HepG2 (cell line): ENCODE data around the gene FECH. TPM values are rescaled to one million over a fixed set of nuclear protein-coding genes. Genes with fewer than 3 reads are reported as not detected.
A peak's percentile ranks its signal among the peaks of the same experiment; 100 is the strongest.

Experiments
- ATAC-seq: fragments of 200-7000 bp; cut with Tn5 transposase; 3 replicates; pipeline ENCODE4 v1.9.1; 2020; ENCODE audit warnings: mild to moderate bottlenecking, moderate library complexity
- BruUV-seq: library from RNA; stranded (reverse); fragments of 400-500 nt; replicated peaks from 2 replicates; lab custom pipeline; 2021; lab: Mats Ljungman, UMichigan
- CTCF ChIA-PET: fragments of 300-600 bp; formaldehyde crosslinking; extraction: SDS; loops from one replicate; lab custom pipeline; 2021; ENCODE audit warnings: low total read pairs, inconsistent platforms, low intra/inter-chr PET ratio; lab: Yijun Ruan, JAX
- POLR2A ChIA-PET: fragments of 350-600 bp; sonication (Branson Sonifier 250); formaldehyde crosslinking; loops from one replicate; lab custom pipeline; 2020; ENCODE audit warnings: antibody characterized with exemption, inconsistent platforms; lab: Yijun Ruan, JAX
- DNase-seq: peaks from one replicate; pipeline ENCODE4 v3.0.0-alpha.2; 2015; ENCODE audit warnings: low spot score
- FAIRE-seq: peaks from 3 replicates; lab custom pipeline; 2011; peaks lifted over from hg19 to GRCh38; lab: Jason Lieb, UNC
- H2AFZ ChIP-seq: one replicate; pipeline ENCODE4 v1.6.1; 2011; ENCODE audit warnings: low read length, inconsistent platforms
- H3K27ac ChIP-seq: fragments of 300-600 bp; 3 replicates; pipeline ENCODE4 v1.8.0; 2011; ENCODE audit warnings: mixed run types, mild to moderate bottlenecking, mixed read lengths, low read length, inconsistent platforms; ENCODE audit not compliant: insufficient read depth; ENCODE audit errors: extremely low read length
- H3K27me3 ChIP-seq, 2 experiments: fragments of 200-600 bp in 1 of 2; 2 replicates in 1 of 2; 3 replicates in 1 of 2; pipeline versions ENCODE4 v1.6.0 to v1.8.0; 2011; ENCODE audit warnings: low read length in 2 of 2, mild to moderate bottlenecking in 2 of 2, moderate library complexity in 2 of 2, inconsistent platforms in 1 of 2; ENCODE audit not compliant: insufficient read depth in 2 of 2, control insufficient read depth in 1 of 2
- H3K36me3 ChIP-seq, 2 experiments: fragments of 200-600 bp in 1 of 2; replicated peaks in 1 of 2; 2 replicates in 1 of 2; 3 replicates in 1 of 2; pipeline versions ENCODE4 v1.5.1 to v1.8.0; 2011; ENCODE audit warnings: low read length in 2 of 2, inconsistent platforms in 1 of 2; ENCODE audit not compliant: insufficient read depth in 2 of 2, control insufficient read depth in 1 of 2
- H3K4me1 ChIP-seq: 2 replicates; pipeline ENCODE4 v1.5.1; 2012; ENCODE audit warnings: low read length, inconsistent platforms; ENCODE audit not compliant: insufficient read depth
- H3K4me2 ChIP-seq: 2 replicates; pipeline ENCODE4 v1.6.0; 2011; ENCODE audit warnings: low read depth, low read length, inconsistent platforms
- H3K4me3 ChIP-seq, 3 experiments: fragments of 200-600 bp in 1 of 3; sonication (generic), shearing (Covaris generic) in 1 of 3; replicated peaks in 1 of 3; 2 replicates each; pipeline ENCODE4 v1.5.1; 2011 to 2016; ENCODE audit warnings: low read length in 3 of 3, inconsistent platforms in 2 of 3, low read depth in 2 of 3, mild to moderate bottlenecking in 2 of 3, control low read depth in 1 of 3, mixed read lengths in 1 of 3; ENCODE audit not compliant: insufficient read depth in 1 of 3
- H3K79me2 ChIP-seq: one replicate; pipeline ENCODE4 v1.6.1; 2011; ENCODE audit warnings: low read length, inconsistent platforms; ENCODE audit not compliant: insufficient read depth
- H3K9ac ChIP-seq: 2 replicates; pipeline ENCODE4 v1.6.0; 2011; ENCODE audit warnings: mild to moderate bottlenecking, low read depth, low read length, inconsistent platforms; ENCODE audit not compliant: insufficient read depth
- H3K9me3 ChIP-seq: 2 replicates; pipeline ENCODE4 v1.5.1; 2012; ENCODE audit warnings: mild to moderate bottlenecking, low read length
- H4K20me1 ChIP-seq: 2 replicates; pipeline ENCODE4 v1.6.0; 2011; ENCODE audit warnings: inconsistent platforms, mild to moderate bottlenecking, low read length, moderate library complexity; ENCODE audit not compliant: insufficient read depth
- GABPA ChIP-seq, 2 experiments: IDR thresholded peaks; 2 replicates each; pipeline ENCODE4 v1.6.1; 2011 to 2016; ENCODE audit warnings: low read depth in 2 of 2, low read length in 1 of 2, missing biosample characterization in 1 of 2, missing genetic modification characterization in 1 of 2
- MEF2D ChIP-seq: sonication (generic); formaldehyde crosslinking; IDR thresholded peaks from 2 replicates; pipeline ENCODE4 v1.5.1; 2020; ENCODE audit warnings: mild to moderate bottlenecking, missing genetic modification reagents
- ZSCAN21 ChIP-seq: sonication (generic); formaldehyde crosslinking; IDR thresholded peaks from 2 replicates; pipeline ENCODE4 v1.8.0; 2022; ENCODE audit warnings: mild to moderate bottlenecking, missing genetic modification reagents, moderate library complexity, borderline replicate concordance
- WGBS: methylation state at CpG from one replicate; pipeline ENCODE4 v1.1.6; 2017; ENCODE audit warnings: low lambda C conversion rate; 5-methylcytosine and 5-hydroxymethylcytosine counted together
- in situ Hi-C: cut with HindIII; loops from 2 replicates; pipeline ENCODE4 v1.10.0; 2017; ENCODE audit warnings: low pct_unique_long_range_greater_than_20kb; ENCODE audit not compliant: extremely low pct_ligation_motif_present
- intact Hi-C: fragments of 100-400 bp; cut with micrococcal nuclease; formaldehyde crosslinking; loops from one replicate; pipeline ENCODE4 v1.10.0; 2022; ENCODE audit not compliant: unreplicated experiment
- polyA plus RNA-seq, 8 experiments: library from polyadenylated mRNA; depleted of rRNA in 3 of 8; stranded (reverse) in 7 of 8; unstranded in 1 of 8; fragments of >200 nt; fragmentation: Illumina TruSeq in 4 of 8; extraction: Trizol in 4 of 8; gene quantifications; 2 replicates each; pipeline versions ENCODE4 v1.2.1 to v1.2.3, GENCODE V29; 2011 to 2016; ENCODE audit warnings: low read depth in 4 of 8, missing spikeins in 1 of 8, mixed read lengths in 1 of 8; ENCODE audit not compliant: insufficient read depth in 1 of 8
- total RNA-seq, 5 experiments: library from RNA; depleted of rRNA; stranded (reverse); fragments of >200 nt; fragmentation: Illumina TruSeq; extraction: Trizol; gene quantifications; 2 replicates each; pipeline ENCODE4 v1.2.3, GENCODE V29; 2016; ENCODE audit warnings: low read depth in 1 of 5
- TF ChIP-seq, protein P1 (sequence below): sonication (generic); formaldehyde crosslinking; IDR thresholded peaks from 2 replicates; pipeline ENCODE4 v1.8.0; 2022; ENCODE audit warnings: missing genetic modification reagents, mild to moderate bottlenecking, moderate library complexity, borderline replicate concordance
- TF ChIP-seq, protein P2 (sequence below): sonication (generic); formaldehyde crosslinking; IDR thresholded peaks from 2 replicates; pipeline ENCODE4 v1.8.0; 2022; ENCODE audit warnings: low read depth, missing genetic modification reagents
- TF ChIP-seq, protein P3 (sequence below): sonication (generic); formaldehyde crosslinking; IDR thresholded peaks from 2 replicates; pipeline ENCODE4 v1.4.0; 2020; ENCODE audit warnings: mild to moderate bottlenecking, missing genetic modification reagents, borderline replicate concordance

The FECH gene
- total and polyA plus RNA-seq, 2 of the 13 experiments (the other 11 are each of a cell fraction or from before 2014, with no cell fraction given) = 14.7 to 21.9 TPM

DNA sequence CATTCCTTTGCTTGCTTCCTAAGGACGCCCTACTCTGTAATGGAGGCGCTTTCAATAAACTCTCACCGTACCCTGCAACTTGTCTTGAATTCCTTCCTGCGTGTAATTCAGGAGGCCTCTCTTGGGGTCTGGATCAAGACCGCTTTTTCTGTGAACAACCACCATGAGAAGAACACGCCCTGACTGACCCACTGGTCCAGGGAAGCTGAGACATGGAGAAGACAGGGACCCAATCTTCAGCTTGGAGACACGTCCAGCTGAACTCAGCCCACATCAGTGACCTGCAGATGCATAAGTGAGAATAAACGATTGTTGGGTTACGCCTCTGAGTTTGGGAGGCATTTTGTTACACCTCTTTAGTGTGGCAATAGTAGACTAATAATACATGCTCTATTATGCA, 42.9 kb upstream of the FECH start:
- Histone ChIP-seq H3K27ac (no peak overlapping the region), H3K79me2 (no peaks in the 10 kb centered on the region), H3K27me3 (no peaks in the 10 kb centered on the region), H4K20me1 (no peaks in the 10 kb centered on the region), H3K4me3 (peak overlapping the region in 2 of 3 experiments; percentile 69 to 76; a peak in 4 of 6 replicates), H3K4me1 (peaks cover 38% of the 10 kb centered on the region), H3K9me3 (no peaks in the 10 kb centered on the region), H3K4me2 (peak overlapping the region; percentile 67), H3K36me3 (no peaks in the 10 kb centered on the region), H3K9ac (peak overlapping the region; percentile 56; the same call in 1 of the 2 replicates), H2AFZ (no peak overlapping the region)
- ChIA-PET POLR2A (interaction anchor here (3.5 kb wide), 1 partner anchor 8 kb away, joined by 22 read pairs; the partner anchor contains the start of gene NARS1), CTCF (interaction anchor here (1.9 kb wide), 1 partner anchor 230 kb away, joined by 5 read pairs; no protein-coding TSS in a partner anchor)
- TF ChIP-seq ZSCAN21 (CRISPR knock-in tag) = no peak
- TF ChIP-seq, protein P1, sequence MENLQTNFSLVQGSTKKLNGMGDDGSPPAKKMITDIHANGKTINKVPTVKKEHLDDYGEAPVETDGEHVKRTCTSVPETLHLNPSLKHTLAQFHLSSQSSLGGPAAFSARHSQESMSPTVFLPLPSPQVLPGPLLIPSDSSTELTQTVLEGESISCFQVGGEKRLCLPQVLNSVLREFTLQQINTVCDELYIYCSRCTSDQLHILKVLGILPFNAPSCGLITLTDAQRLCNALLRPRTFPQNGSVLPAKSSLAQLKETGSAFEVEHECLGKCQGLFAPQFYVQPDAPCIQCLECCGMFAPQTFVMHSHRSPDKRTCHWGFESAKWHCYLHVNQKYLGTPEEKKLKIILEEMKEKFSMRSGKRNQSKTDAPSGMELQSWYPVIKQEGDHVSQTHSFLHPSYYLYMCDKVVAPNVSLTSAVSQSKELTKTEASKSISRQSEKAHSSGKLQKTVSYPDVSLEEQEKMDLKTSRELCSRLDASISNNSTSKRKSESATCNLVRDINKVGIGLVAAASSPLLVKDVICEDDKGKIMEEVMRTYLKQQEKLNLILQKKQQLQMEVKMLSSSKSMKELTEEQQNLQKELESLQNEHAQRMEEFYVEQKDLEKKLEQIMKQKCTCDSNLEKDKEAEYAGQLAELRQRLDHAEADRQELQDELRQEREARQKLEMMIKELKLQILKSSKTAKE (CRISPR knock-in tag) = no peak
- TF ChIP-seq, protein P2, sequence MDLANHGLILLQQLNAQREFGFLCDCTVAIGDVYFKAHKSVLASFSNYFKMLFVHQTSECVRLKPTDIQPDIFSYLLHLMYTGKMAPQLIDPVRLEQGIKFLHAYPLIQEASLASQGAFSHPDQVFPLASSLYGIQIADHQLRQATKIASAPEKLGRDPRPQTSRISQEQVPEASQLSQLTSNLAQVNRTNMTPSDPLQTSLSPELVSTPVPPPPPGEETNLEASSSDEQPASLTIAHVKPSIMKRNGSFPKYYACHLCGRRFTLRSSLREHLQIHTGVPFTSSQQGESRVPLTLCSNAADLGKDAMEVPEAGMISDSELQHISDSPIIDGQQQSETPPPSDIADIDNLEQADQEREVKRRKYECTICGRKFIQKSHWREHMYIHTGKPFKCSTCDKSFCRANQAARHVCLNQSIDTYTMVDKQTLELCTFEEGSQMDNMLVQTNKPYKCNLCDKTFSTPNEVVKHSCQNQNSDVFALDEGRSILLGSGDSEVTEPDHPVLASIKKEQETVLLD (CRISPR knock-in tag) = no peak
- TF ChIP-seq MEF2D (CRISPR knock-in tag) = no peak
- TF ChIP-seq, protein P3, sequence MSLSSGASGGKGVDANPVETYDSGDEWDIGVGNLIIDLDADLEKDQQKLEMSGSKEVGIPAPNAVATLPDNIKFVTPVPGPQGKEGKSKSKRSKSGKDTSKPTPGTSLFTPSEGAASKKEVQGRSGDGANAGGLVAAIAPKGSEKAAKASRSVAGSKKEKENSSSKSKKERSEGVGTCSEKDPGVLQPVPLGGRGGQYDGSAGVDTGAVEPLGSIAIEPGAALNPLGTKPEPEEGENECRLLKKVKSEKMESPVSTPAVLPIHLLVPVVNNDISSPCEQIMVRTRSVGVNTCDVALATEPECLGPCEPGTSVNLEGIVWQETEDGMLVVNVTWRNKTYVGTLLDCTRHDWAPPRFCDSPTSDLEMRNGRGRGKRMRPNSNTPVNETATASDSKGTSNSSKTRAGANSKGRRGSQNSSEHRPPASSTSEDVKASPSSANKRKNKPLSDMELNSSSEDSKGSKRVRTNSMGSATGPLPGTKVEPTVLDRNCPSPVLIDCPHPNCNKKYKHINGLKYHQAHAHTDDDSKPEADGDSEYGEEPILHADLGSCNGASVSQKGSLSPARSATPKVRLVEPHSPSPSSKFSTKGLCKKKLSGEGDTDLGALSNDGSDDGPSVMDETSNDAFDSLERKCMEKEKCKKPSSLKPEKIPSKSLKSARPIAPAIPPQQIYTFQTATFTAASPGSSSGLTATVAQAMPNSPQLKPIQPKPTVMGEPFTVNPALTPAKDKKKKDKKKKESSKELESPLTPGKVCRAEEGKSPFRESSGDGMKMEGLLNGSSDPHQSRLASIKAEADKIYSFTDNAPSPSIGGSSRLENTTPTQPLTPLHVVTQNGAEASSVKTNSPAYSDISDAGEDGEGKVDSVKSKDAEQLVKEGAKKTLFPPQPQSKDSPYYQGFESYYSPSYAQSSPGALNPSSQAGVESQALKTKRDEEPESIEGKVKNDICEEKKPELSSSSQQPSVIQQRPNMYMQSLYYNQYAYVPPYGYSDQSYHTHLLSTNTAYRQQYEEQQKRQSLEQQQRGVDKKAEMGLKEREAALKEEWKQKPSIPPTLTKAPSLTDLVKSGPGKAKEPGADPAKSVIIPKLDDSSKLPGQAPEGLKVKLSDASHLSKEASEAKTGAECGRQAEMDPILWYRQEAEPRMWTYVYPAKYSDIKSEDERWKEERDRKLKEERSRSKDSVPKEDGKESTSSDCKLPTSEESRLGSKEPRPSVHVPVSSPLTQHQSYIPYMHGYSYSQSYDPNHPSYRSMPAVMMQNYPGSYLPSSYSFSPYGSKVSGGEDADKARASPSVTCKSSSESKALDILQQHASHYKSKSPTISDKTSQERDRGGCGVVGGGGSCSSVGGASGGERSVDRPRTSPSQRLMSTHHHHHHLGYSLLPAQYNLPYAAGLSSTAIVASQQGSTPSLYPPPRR (CRISPR knock-in tag) = no peak
- no peak for TF ChIP-seq GABPA (IDR thresholded peaks at IDR 0.05; ENCODE audit: low read depth, low read length)
- TF ChIP-seq GABPA (CRISPR knock-in tag; IDR thresholded peaks at IDR 0.05; ENCODE audit: low read depth) = no peak
- 96% methylated on average over 9 of the region's 9 CpGs for WGBS
- BruUV-seq = no TSS peak
- FAIRE-seq (no peak), ATAC-seq (no peak), DNase-seq (no peak)
- in situ Hi-C loops (no loop called here), intact Hi-C loops (loop anchor here (10.0 kb wide), 2 partner anchors 185 to 785 kb away; no protein-coding TSS in a partner anchor)
